GM19324 (cell line): ENCODE measurements around the gene ISG15.
"Not testable (repeated sequence)": the region's sequence is repeated elsewhere in the genome, so short reads cannot be mapped to it uniquely, and the experiment has no call there.

Experiments
- ATAC-seq: cut with Tn5 transposase; IDR thresholded peaks from one replicate; pipeline ENCODE4 v1.9.1; 2021; ENCODE audit warnings: mild to moderate bottlenecking, moderate library complexity; ENCODE audit not compliant: unreplicated experiment, low FRiP score

Gene ISG15

GRCh38 chr1:974687-975328, 38.5 kb upstream of the ISG15 start:
- no peak for ATAC-seq

GRCh38 chr1:975365-975764, 37.9 kb upstream of the ISG15 start:
- ATAC-seq, result no peak

GRCh38 chr1:975896-976683, 37.2 kb upstream of the ISG15 start:
- peak; percentile 45 for ATAC-seq

- not testable (repeated sequence) for ATAC-seq
Measured at GRCh38 chr1:976791-977190, 36.5 kb upstream of the ISG15 start.

- no peak for ATAC-seq
Measured at GRCh38 chr1:978069-978834, 35.0 kb upstream of the ISG15 start.

GRCh38 chr1:978835-979743, 34.2 kb upstream of the ISG15 start:
- ATAC-seq, result no peak

GRCh38 chr1:979744-980072, 33.6 kb upstream of the ISG15 start:
- no peak for ATAC-seq

GRCh38 chr1:980137-980571, 33.1 kb upstream of the ISG15 start:
- ATAC-seq, result no peak

GRCh38 chr1:980602-981395, 32.5 kb upstream of the ISG15 start:
- no peak for ATAC-seq

- no peak for ATAC-seq
Measured at GRCh38 chr1:981491-981954, 31.8 kb upstream of the ISG15 start.

- ATAC-seq, result no peak
Measured at GRCh38 chr1:981955-982558, 31.2 kb upstream of the ISG15 start, which contains the start of gene PERM1. Gene PERM1 (minus strand): TSS chr1:982093. CDS start chr1:981029, 1,064 bp downstream.

GRCh38 chr1:982765-983436, 30.4 kb upstream of the ISG15 start:
- ATAC-seq, result no peak

GRCh38 chr1:983798-984475, 29.4 kb upstream of the ISG15 start:
- no peak for ATAC-seq

- ATAC-seq, result no peak
Measured at GRCh38 chr1:984476-984814, 28.9 kb upstream of the ISG15 start.

- ATAC-seq, result no peak
Measured at GRCh38 chr1:985126-985525, 28.2 kb upstream of the ISG15 start.

GRCh38 chr1:988061-988460, 25.2 kb upstream of the ISG15 start:
- ATAC-seq, result not testable (repeated sequence)

GRCh38 chr1:991275-991674, 22.0 kb upstream of the ISG15 start:
- ATAC-seq, result not testable (repeated sequence)

GRCh38 chr1:991895-992294, 21.4 kb upstream of the ISG15 start:
- no peak for ATAC-seq
